Subcutaneous adipose tissue (tissue), 4 donors: Measurements from ENCODE around the gene ACAT2. TPM values are rescaled to one million over a fixed set of nuclear protein-coding genes. Genes with fewer than 3 reads are reported as not detected.

Source experiments
- CTCF ChIP-seq: fragments of 450-650 bp; IDR thresholded peaks from one replicate; pipeline ENCODE4 v1.5.1; 2016; ENCODE audit warnings: low read depth, mild to moderate bottlenecking, control low read depth, antibody characterized with exemption, moderate library complexity
- small RNA-seq: library from RNA; depleted of rRNA; stranded (forward); fragments of <200 nt; gene quantifications from one replicate; pipeline ENCODE3, GENCODE V24; 2016
- total RNA-seq, 4 donors: library from RNA; depleted of rRNA; stranded (reverse); fragments of >200 nt; gene quantifications; one replicate each; pipeline ENCODE4 v1.1.0, GENCODE V29; 2016

Gene ACAT2
- total RNA-seq, 4 donors from 2014 or later, result 8.6 to 15.5 (median 9.3) TPM

GRCh38 chr6:159826968-159827647, 65.3 kb downstream of the ACAT2 start:
- TF ChIP-seq CTCF, result no peak

GRCh38 chr6:159828074-159828473, 66.2 kb downstream of the ACAT2 start:
- TF ChIP-seq CTCF, result no peak

Small RNA genes lying within 50 kb of the gene (small RNA-seq; reads per million reads assigned to genes)
- not detected for gene RNU4ATAC18P
- 90.4 reads per million, percentile 97 among the genes with 10 or more reads in this experiment for gene SNORA20
- not detected for gene SNORA29

Other genes with a start within 250 kb of the ACAT2 start
- 1,000 to 10,000 TPM in 1 of 4 donors, 100 to 1,000 TPM in 3; 289 to 1,637 (median 530) TPM for gene SOD2, start 68.8 kb upstream of the ACAT2 start, total RNA-seq
- 100 to 1,000 TPM in 3 of 4 donors, 10 to 100 TPM in 1; 89.5 to 135 (median 107) TPM for gene WTAP, start 34.5 kb upstream of the ACAT2 start, total RNA-seq
- gene TCP1, start 27.6 kb downstream of the ACAT2 start, total RNA-seq, result 100 to 1,000 TPM; 109 to 230 (median 154) TPM
- gene MRPL18, start 28.4 kb downstream of the ACAT2 start, total RNA-seq, result 10 to 100 TPM; 34.3 to 81.0 (median 44.1) TPM
- under 1 TPM in 1 of 4 donors, not detected in 3; 0.34 TPM for gene PNLDC1, start 38.2 kb downstream of the ACAT2 start, total RNA-seq
- not detected for gene MAS1, start 128.9 kb downstream of the ACAT2 start, total RNA-seq
- 100 to 1,000 TPM in 2 of 4 donors, 10 to 100 TPM in 2; 85.0 to 145 (median 103) TPM for gene IGF2R, start 207.0 kb downstream of the ACAT2 start, total RNA-seq